ENCODE results near the gene EXTL1.

The EXTL1 gene

DNA sequence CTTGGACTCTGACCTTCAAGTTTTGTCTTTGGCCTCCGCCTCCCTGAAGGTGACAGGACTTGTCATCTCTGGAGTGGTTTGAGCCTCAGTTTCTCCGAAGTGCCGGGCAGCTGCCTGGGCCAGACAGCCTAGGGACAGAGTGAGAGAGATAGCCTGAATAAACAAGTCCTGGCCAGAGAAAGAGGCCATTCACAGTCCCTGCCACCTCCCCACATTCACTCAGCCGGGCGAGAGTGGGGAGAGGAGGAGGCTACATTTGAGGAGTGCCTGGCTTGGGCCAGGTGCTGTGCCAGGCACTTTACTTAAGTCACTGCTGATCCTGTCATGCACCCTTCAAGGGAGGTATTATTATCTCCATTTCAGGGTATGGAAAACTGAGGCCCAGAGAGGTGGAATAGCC is 3.5 kb downstream of the EXTL1 start:
- DNase-seq (ENCODE audit: low read depth in 2 of 2) = no peak

DNA sequence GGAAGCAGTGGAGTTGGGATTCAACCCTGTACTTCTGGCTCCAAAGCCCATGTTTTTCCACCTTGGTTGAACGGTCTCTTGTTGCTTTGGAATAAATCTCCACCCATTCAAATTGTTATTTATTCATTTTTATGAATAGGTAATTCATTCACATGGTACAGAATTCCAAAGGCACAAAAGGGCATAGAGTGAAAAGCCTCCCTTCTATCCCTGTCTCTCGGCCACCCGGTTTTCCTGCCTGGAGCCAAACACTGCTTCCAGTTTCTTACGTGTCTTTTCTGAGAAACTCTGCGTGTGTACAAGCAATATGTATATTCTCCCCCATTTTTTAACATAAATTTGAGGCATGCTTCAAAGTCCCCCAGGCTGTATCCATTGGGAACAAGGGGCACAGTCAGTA is 3.9 kb downstream of the EXTL1 start:
- DNase-seq (ENCODE audit: low read depth in 2 of 2) = no peak

DNA sequence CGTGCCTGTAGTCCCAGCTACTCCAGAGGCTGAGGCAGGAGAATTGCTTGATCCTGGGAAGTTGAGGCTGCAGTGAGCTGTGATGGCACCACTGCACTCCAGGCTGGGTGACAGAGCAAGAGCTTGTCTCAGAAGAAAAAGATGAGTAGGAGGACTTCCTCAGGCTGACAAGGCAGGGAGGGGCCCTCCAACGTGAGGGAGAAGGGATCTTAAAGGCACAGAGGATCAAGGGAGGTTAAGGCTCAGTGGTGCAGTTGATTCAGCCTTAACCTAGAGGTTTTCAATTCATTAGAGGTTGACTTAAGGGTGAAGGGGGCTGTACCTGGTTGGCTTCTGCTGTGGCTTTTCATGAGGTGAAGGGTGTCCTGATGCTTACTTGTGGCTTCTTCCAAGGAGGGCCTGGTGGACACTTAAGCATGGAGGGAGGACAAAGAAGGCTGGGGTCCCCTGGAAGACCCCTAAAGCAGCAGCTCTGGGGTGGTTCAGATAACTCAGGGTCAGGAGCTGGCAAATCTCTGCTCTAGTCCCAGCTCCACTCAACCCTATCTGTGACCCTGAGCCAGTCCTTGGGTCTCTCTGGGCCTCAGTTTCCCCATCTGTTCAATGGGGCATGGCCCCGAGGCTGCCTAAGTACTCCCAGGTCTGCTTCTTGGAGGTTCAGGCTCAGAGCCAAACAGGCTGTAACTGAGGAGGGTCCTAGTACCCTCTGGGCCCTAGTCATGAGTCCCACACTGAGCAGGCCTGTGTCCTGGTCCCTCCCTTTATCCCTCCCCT is 6.3 kb downstream of the EXTL1 start:
- no peak for DNase-seq (ENCODE audit: low read depth in 2 of 2)

DNA sequence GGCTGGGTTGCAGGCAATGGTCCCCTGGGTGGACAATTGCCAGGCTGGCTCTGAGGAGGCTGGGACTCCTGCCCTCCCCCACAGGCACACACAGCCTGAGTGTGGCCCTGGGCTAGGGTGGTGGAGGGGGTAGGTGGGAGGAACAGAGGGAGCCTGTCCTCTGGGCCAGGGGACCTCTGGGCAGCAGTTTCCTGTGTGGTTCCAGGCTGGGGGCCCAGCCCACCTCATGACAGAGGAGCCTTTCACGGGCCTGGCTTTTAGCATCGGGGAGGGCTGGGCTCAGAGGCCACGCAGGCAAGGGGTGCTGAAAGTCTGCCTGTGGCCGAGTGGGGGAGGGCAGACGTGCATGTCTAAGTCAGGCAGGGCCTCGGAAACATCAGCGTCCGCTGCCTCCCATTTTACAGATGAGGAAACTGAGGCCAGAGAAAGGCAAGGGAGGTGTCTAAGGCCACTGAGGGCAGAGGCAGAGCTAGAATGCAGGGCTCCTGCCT is 7.0 kb downstream of the EXTL1 start:
- no peak for DNase-seq (ENCODE audit: low read depth in 2 of 2)

DNA sequence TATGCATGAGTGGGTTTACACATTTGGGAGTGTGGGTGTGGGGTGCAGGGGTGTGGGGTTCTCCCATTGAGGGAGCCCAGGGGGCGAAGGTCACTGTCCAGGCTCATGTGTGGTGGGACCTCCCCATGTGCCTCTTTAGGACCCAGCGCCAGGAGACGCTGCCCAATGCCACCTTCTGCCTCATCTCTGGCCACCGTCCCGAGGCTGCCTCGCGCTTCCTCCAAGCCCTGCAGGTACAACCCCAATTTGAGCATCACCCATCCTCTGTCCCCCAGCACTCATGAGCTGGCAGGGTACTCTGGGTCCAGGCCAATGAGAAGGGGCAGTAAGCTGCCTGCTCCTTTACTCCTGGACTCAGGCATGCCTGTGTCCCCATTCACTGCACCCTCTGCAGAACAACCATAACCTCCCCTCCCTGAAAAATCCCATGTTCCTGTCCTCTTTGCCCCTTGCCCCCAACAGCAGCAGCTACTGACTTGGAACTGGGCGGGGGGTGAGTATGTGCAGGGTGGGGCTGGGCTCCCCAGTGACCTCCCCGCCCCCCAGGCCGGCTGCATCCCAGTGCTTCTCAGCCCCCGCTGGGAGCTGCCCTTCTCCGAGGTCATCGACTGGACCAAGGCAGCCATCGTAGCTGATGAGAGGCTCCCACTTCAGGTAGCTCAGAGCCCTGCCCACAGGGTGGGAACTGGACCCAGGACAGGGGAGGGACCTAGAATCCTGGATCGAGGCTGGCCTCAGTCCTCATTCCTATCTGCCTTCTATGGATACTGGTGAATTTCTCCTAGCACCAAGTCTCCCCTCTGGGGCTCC is 7.7 kb downstream of the EXTL1 start:
- DNase-seq (ENCODE audit: low read depth in 2 of 2) = no peak

DNA sequence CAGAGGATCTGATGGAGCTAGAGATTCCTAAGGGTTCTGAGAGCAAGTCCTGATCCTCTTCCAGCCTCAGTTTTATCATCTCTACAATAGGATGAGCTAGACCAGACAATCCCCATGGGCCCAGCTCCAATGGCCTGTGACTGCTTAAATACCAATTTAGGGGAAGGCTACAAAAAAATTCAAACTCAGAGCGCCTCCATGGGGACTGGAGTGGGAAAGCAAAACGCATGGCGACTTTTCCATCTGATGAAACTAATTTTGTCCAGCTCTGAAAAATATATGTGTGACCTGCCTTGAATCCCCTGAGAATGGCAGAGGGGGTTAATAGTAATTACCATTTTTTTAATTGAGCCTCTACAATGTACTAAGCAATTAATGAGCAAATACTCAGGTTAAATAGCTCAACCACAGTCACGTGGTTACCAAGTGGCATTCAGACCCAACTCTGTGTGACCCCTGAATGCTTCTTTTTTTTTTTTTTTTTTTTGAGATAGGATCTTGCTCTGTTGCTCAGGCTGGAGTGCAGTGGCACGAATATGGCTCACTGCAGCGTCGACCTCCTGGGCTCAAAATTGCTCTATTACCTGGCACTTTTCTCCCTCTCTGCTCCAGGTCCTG is 8.4 kb downstream of the EXTL1 start:
- DNase-seq (ENCODE audit: low read depth in 2 of 2) = no peak

DNA sequence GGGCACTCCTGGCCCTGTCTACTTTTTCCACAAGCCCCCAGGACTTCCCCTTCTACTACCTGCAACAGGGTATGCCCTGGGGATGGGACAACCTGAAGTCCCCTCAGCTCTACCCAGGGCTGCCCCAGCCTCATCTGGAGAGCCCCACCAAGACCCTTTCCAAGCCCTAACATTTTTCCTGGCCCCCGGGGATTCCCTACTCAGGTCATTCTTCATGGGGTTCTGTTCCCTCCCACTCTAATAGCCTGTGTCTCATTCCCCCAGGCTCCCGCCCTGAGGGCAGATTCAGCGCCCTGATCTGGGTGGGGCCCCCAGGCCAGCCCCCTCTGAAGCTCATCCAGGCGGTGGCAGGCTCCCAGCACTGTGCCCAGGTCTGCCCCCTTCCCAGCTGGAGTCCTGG is 9.6 kb downstream of the EXTL1 start:
- no peak for DNase-seq (ENCODE audit: low read depth in 2 of 2)

DNA sequence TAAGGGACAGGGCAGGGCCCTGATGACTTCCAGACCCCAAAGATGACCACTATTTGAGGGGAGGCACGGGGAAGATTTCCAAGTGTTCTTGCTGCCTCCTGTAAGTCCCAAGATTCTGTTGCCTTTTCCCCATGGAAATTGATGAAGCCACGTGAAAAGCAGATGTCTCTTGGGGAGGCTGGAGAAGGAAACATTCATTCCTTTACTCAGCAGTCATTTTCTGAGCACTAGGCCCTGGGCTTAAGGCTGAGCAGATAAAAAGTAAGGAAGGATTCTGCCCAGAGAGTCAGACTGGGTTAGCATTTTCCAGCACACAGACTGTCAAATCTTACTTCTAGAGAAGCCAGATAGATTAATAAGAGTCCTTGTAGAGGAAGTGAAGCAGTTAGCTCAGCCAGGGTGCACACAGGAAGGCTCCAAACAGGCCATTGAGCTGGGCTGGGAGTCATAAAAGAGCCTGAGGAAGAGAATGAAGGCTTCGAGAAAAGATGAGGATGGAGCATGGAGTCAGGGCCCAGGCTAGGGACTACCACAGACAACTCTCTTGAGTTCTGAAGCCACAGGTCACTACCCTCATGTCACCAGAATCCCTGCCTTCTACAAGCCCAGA is 10.1 kb downstream of the EXTL1 start:
- no peak for DNase-seq (ENCODE audit: low read depth in 2 of 2)

DNA sequence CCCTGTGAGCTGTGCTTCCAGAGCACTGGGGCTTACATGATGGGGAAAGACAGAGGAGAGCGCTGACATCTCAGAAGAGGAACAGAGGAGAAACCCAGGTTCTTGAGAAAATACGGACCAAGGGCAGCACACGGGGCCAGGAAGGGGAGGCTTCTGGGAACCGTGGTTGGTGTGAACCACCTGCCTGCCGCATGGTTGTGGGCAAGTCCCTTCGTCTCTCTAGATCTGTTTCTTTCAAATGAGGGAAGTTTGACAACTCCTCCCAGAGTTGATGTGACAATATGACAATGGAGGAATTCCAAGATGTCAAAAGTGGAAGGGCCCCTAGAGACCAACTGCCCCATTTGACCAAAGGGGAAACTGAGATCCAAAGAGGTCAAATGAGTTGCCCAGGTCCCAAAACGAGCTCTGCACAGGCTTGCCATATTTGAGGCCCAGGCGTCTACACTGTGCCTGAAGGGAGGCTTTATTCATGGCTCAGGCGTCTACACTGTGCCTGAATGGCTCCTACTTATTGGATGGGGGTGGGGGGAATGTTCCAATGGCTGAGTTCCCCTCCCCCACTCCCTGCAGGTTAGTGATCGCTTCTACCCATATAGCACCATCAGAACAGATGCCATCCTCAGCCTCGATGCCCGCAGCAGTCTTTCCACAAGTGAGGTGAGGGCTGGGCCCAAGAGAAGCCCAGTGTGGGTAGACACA is 11.2 kb downstream of the EXTL1 start:
- no peak for DNase-seq (ENCODE audit: low read depth in 2 of 2)

DNA sequence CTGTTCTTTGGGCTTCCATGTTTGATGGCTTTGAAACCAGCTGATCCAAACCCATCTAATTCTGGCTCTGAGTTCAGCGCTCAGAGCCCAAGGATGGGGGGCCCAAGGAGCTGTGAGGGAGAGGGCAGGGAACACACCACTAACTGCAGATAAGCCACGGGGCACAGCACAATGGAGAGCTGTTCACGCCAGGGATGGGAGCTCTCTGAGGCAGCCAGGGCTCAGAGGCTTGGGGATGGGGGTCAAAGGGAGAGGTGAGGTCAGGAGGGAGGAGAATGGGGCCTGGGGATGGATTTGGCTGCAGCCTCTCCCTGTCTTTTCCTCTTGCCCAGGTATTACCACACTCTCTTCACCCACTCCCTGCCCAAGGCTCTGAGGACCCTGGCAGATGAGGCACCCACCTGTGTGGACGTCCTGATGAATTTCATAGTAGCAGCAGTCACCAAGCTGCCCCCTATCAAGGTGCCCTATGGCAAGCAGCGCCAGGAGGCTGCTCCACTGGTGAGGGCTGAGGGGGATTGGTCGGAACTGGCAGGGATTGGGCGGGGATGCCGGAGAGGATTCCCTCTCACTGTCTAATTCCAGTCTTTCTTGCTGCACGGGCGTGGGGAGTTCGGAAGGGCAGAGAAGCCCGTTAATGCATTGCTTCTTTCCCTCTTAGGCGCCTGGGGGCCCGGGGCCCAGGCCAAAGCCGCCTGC is 13.1 kb downstream of the EXTL1 start:
- DNase-seq (ENCODE audit: low read depth in 2 of 2) = no peak

DNA sequence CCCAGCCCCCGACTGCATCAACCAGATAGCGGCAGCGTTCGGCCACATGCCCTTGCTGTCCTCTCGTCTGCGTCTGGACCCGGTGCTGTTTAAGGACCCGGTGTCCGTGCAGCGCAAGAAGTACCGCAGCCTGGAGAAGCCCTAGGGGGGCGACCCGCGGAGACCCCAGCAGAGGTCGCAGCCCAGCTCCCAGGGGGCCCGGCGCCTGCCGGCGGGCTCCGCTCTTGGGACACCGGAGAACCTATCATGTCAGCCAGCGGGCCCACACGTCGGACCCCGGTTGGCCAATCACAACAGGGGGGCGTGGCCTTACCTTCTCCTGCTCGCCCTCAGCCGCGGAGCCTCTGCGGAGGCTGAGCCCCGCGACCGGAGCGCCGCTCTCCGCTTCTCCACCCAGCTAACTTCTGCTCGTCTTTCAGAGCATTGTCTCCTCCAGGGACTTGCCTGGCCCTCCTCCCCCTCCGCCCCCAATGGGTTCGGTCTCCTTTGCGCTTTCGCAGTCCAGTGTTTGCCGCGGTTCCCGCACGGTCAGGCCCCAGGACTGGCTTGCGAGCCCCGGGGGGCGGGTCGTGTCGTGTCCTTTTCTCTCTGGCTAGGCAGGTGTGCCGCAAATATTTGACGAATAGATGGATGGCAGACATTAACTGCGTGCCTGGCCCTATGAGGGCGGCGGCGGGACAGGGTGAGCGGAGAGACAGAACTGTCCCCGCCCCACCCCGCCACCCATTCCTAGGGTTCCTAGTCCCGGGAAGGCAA is 13.8 kb downstream of the EXTL1 start:
- DNase-seq (ENCODE audit: low read depth in 2 of 2) = peak; percentile 87 to 91

DNA sequence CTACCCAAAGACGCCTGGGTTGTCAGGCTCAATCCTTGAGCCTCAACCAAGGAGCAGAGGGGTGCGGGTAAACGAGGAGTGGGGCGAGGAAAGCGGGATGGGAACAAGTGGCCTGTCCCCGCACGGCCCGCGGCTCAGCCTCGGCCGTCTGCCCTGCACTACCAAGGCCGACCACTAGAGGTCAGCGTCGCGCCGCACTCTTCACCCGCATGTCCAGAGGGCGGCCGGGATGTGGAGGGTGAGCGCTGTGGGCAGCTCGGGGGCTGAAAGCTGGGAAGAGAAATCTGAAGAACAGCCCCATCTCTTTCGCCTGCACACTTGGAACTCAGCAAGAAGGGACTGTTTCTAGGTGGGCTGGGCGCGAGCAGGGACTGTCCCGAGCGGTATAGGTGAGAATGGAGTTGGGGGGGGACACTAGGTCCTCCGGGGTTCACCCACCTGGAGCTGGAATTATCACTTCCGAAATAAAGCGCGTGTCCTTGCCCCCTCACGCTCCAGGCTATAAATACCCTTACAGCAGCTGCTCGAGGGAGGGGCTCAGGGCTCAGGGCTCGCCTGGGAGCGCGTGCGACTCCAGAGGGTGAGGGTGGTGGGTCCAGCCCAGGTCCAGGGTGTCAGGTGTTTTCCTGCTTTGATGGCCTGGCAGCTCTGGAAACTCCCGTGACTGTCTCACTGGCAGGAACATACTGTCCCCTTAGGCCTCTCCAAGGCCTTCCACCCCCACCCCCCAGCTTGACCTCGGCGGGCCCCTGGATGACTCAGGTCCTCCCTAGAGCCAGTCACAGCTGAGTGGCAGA is 14.6 kb downstream of the EXTL1 start:
- DNase-seq (ENCODE audit: low read depth in 2 of 2) = peak; percentile 28 to 71

DNA sequence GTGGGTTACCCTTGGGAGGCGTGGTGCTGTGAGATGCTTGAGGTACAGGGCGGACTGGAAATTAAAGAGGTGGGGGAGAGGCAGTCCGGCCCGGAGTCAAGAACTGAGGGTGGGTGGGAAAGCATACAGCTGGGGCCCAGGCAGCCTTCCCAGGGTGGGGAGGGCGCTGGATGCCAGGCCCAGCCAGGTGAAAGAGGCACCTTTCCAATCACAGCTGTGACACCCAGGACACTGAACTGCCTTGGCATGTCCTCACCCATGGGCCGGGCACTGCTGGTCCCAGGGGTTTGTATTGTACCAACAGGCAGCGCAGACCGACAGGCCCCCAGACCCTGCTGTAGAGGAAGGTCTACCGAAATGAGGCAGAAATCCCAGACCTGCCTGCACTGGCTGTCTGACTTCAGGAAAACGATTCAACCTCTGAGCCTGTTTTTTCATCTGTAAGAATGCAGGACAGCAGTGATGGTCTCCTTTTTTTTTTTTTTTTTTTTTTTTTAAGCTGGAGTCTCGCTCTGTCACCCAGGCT is 15.2 kb downstream of the EXTL1 start:
- DNase-seq (ENCODE audit: low read depth in 2 of 2) = no peak

DNA sequence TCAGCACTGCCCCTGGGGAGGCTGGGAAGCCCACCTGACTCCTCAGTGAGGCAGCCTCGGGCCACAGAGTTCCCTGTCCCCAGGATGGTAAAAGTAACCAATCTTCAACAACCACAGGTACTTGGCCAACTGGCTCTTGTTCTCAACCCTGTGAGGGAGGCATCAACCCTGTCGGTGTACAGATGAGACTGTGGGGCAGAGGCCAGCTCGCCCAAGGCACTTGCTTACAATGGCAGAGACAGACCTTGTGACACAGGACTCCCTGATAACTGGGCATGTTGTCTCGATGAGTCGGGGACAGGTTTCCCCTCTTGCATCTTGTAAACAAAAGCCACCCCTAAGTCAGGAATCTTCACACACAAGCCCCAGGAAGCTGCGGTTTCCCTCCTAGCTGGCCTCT is 16.3 kb downstream of the EXTL1 start:
- no peak for DNase-seq (ENCODE audit: low read depth in 2 of 2)

DNA sequence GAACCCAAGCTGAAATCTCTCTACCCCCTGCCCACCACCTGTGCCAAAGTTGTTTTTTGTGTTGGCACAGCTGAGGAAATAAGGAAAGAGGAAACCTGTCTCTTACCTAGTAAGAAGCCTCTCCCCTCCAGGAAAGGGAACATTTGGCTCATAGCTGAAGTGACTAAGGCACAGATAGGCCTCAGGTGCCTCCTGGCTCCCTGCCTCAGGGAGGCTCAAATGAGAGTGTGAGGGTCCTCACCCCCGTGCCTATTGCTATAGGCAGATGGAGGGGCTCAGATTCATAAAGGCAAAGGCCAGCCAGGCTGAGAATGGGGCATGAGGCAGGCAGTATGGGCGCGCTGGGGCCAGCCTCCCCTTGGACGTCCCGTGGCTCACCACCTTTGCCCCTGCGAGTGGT is 16.9 kb downstream of the EXTL1 start:
- DNase-seq (ENCODE audit: low read depth in 2 of 2) = no peak

DNA sequence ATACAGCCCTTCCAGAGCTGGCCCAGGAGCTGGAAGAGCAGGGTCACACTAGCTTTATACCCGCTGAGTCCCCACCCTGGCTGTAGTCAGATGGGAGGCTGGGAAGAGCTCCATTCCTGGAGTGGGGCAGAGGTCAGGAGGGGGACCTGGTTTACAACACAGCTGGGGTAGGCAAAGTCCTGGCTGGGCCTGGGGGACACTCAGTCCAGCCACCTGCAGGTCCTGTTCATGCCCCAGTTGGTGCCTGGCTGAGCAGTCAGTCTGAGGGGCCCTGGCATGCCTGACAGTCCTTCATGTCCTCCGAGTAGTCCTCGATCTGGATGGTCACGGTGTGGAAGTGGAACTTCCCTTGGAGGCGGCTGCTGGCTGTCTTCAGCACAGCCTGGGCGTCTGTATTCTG is 17.3 kb downstream of the EXTL1 start:
- DNase-seq (ENCODE audit: low read depth in 2 of 2) = no peak

DNA sequence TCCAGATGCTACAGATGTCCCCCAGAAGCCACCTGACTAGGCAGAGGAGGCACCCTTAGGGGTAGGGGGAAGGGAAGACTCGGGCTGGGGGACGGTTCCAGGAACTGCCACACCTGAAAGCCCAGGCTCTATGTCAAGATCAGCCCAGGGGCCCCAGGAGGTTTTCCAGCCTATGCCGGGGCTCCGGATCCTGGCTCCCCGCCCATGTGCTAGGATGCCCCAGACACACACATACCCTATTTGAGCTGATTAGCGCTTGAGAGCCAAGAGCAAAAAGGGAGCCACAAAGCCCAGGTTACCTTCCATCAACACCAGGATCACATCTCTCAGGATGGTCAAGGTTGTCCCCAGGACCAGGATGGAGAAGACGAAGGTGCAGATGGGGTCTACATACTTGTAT is 19.8 kb downstream of the EXTL1 start:
- DNase-seq (ENCODE audit: low read depth in 2 of 2) = no peak

DNA sequence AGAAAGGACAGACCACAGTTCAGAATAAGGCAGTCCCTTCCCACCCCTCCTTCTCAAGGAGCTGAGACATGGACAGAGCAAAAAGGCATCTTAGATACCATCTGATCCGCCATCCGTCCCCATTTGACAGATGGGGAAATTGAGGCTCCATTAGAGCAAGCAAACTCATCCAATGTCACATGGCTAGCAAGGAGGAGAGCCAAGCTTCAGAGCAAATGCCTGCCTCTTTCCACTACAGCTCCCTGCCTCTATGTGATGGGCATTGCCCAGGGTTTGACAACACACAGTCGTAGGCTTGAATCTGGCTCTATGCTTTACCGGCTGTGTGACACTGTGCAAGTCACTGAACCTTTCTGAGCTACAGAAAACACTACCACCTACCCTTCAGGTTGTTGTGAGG is 20.4 kb downstream of the EXTL1 start:
- no peak for DNase-seq (ENCODE audit: low read depth in 2 of 2)

DNA sequence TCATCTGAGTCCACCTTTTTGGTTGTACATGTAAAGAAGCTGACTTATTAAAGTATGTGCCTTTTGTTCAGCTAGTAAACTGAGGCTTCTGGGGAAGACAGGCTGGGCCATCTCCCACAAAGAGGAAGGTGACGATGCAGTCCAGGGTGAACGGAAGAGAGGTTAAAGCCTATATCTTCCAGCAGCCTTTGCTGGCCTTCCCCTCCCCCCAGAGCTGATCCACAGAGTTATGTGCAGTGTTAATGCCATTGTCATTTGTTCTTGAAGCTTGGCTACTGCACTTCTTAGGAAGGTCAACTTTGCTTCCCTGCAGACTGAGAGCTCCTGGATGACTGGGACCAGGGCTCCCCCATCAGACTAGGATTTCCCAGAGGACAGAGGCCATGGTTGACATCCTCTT is 22.2 kb downstream of the EXTL1 start:
- no peak for DNase-seq (ENCODE audit: low read depth in 2 of 2)

Measured in stimulated activated CD4-positive, alpha-beta T cell treated with anti-CD3 and anti-CD28 coated beads, Interleukin-15, amount 100 ng/mL, for 48 hours (primary cell).